HG03064 (cell line): ENCODE data around the gene ADTRP.

Source experiments
- ATAC-seq: cut with Tn5 transposase; IDR thresholded peaks from one replicate; pipeline ENCODE4 v1.9.1; 2021; ENCODE audit warnings: low read depth; ENCODE audit not compliant: unreplicated experiment

ADTRP gene

GRCh38 chr6:11775791-11776409, 2.7 kb downstream of the ADTRP start:
- ATAC-seq = no peak

GRCh38 chr6:11774426-11774825, 4.2 kb downstream of the ADTRP start:
- ATAC-seq = no peak

- ATAC-seq = no peak
Observed at GRCh38 chr6:11773581-11773980, 5.0 kb downstream of the ADTRP start.

- no peak for ATAC-seq
Observed at GRCh38 chr6:11773013-11773412, 5.6 kb downstream of the ADTRP start.

GRCh38 chr6:11772109-11772825, 6.3 kb downstream of the ADTRP start:
- no peak for ATAC-seq

- ATAC-seq = no peak
Observed at GRCh38 chr6:11771473-11772048, 7.0 kb downstream of the ADTRP start.

GRCh38 chr6:11770546-11771466, 7.8 kb downstream of the ADTRP start:
- no peak for ATAC-seq

GRCh38 chr6:11769811-11770545, 8.6 kb downstream of the ADTRP start:
- no peak for ATAC-seq

- no peak for ATAC-seq
Observed at GRCh38 chr6:11769244-11769643, 9.4 kb downstream of the ADTRP start.

- no peak for ATAC-seq
Observed at GRCh38 chr6:11767978-11768756, 10.4 kb downstream of the ADTRP start.

GRCh38 chr6:11767458-11767857, 11.1 kb downstream of the ADTRP start:
- ATAC-seq = no peak

GRCh38 chr6:11766589-11767450, 11.8 kb downstream of the ADTRP start:
- no peak for ATAC-seq

- ATAC-seq = no peak
Observed at GRCh38 chr6:11766043-11766442, 12.6 kb downstream of the ADTRP start.

GRCh38 chr6:11764250-11764604, 14.4 kb downstream of the ADTRP start:
- ATAC-seq = no peak

GRCh38 chr6:11763460-11764249, 14.9 kb downstream of the ADTRP start:
- ATAC-seq = no peak

GRCh38 chr6:11762794-11763459, 15.7 kb downstream of the ADTRP start:
- ATAC-seq = no peak
